Liver (tissue), 9 donors: ENCODE data around the gene HAAO. TPM values are rescaled to one million over a fixed set of nuclear protein-coding genes. Genes with fewer than 3 reads are reported as not detected.

ENCODE experiments used
- DNase-seq: peaks from one replicate; pipeline ENCODE4 v3.0.0-alpha.2; 2017; ENCODE audit warnings: low spot score
- H3K27ac ChIP-seq, 2 donors: one replicate each; pipeline ENCODE4 v1.7.0; 2013; ENCODE audit warnings: inconsistent platforms in 2 of 2, low read length in 2 of 2, control low read depth in 1 of 2, low read depth in 1 of 2, mild to moderate bottlenecking in 1 of 2
- H3K27me3 ChIP-seq, 4 donors: one replicate each; pipeline versions ENCODE4 v1.6.1 to v1.7.0; 2013; ENCODE audit warnings: low read length in 3 of 4, inconsistent platforms in 1 of 4, mild to moderate bottlenecking in 1 of 4, moderate library complexity in 1 of 4; ENCODE audit not compliant: control insufficient read depth in 4 of 4, insufficient read depth in 4 of 4
- H3K36me3 ChIP-seq, 4 donors: one replicate each; pipeline versions ENCODE4 v1.6.1 to v1.7.0; 2013; ENCODE audit warnings: low read length in 3 of 4, mild to moderate bottlenecking in 3 of 4, low read depth in 1 of 4, moderate library complexity in 1 of 4; ENCODE audit not compliant: control insufficient read depth in 4 of 4, insufficient read depth in 3 of 4
- H3K4me1 ChIP-seq, 4 donors: one replicate each; pipeline versions ENCODE4 v1.6.1 to v1.7.0; 2013; ENCODE audit warnings: low read length in 3 of 4, mild to moderate bottlenecking in 3 of 4, moderate library complexity in 1 of 4; ENCODE audit not compliant: control insufficient read depth in 4 of 4, insufficient read depth in 4 of 4
- H3K4me3 ChIP-seq, 3 donors: one replicate each; pipeline versions ENCODE4 v1.6.1 to v1.7.0; 2013; ENCODE audit warnings: low read length in 3 of 3, control low read depth in 1 of 3, low read depth in 1 of 3, mild to moderate bottlenecking in 1 of 3
- H3K9ac ChIP-seq, 2 donors: one replicate each; pipeline ENCODE4 v1.7.0; 2013; ENCODE audit warnings: low read length in 2 of 2, mild to moderate bottlenecking in 2 of 2, moderate library complexity in 2 of 2, control low read depth in 1 of 2, low read depth in 1 of 2
- H3K9me3 ChIP-seq, 4 donors: one replicate each; pipeline versions ENCODE4 v1.6.1 to v1.7.0; 2013; ENCODE audit warnings: low read length in 3 of 4; ENCODE audit not compliant: control insufficient read depth in 4 of 4
- EGR1 ChIP-seq, 2 donors: IDR thresholded peaks; 2 replicates each; pipeline ENCODE4 v1.6.1; 2016 to 2018; ENCODE audit warnings: antibody characterized with exemption in 2 of 2, low read depth in 2 of 2
- FOXA1 ChIP-seq: IDR thresholded peaks from 2 replicates; pipeline ENCODE4 v1.6.1; 2016; ENCODE audit warnings: antibody characterized with exemption
- FOXA2 ChIP-seq: IDR thresholded peaks from 2 replicates; pipeline ENCODE4 v1.6.1; 2016; ENCODE audit warnings: antibody characterized with exemption
- GABPA ChIP-seq, 2 donors: IDR thresholded peaks in 1 of 2; conservative IDR thresholded peaks in 1 of 2; 2 replicates each; pipeline ENCODE4 v1.6.1; 2016; ENCODE audit warnings: antibody characterized with exemption in 2 of 2, mild to moderate bottlenecking in 1 of 2, moderate library complexity in 1 of 2
- HNF4A ChIP-seq, 2 donors: conservative IDR thresholded peaks; 2 replicates each; pipeline ENCODE4 v1.6.1; 2016; ENCODE audit warnings: antibody characterized with exemption in 2 of 2, mild to moderate bottlenecking in 2 of 2
- HNF4G ChIP-seq: IDR thresholded peaks from 2 replicates; pipeline ENCODE4 v1.6.1; 2016; ENCODE audit warnings: antibody characterized with exemption
- JUND ChIP-seq, 2 donors: IDR thresholded peaks; 2 replicates each; pipeline ENCODE4 v1.6.1; 2016; ENCODE audit warnings: antibody characterized with exemption in 2 of 2
- NR2F2 ChIP-seq: IDR thresholded peaks from 2 replicates; pipeline ENCODE4 v1.6.1; 2016; ENCODE audit warnings: antibody characterized with exemption
- RAD21 ChIP-seq, 2 donors: IDR thresholded peaks; 2 replicates each; pipeline ENCODE4 v1.6.1; 2016; ENCODE audit warnings: antibody characterized with exemption in 2 of 2, mild to moderate bottlenecking in 2 of 2
- RXRA ChIP-seq, 2 donors: IDR thresholded peaks; 2 replicates each; pipeline ENCODE4 v1.6.1; 2017 to 2018; ENCODE audit warnings: antibody characterized with exemption in 2 of 2, mild to moderate bottlenecking in 1 of 2
- SP1 ChIP-seq: IDR thresholded peaks from 2 replicates; pipeline ENCODE4 v1.6.1; 2018; ENCODE audit warnings: antibody characterized with exemption, mild to moderate bottlenecking
- TAF1 ChIP-seq: conservative IDR thresholded peaks from 2 replicates; pipeline ENCODE4 v1.6.1; 2016; ENCODE audit warnings: antibody characterized with exemption, mild to moderate bottlenecking
- YY1 ChIP-seq: IDR thresholded peaks from 2 replicates; pipeline ENCODE4 v1.6.1; 2016; ENCODE audit warnings: antibody characterized with exemption, mild to moderate bottlenecking
- WGBS: extraction: QIAGEN DNeasy Blood & Tissue Kit; methylation state at CpG from one replicate; pipeline ENCODE4 v1.1.7; 2013; 5-methylcytosine and 5-hydroxymethylcytosine counted together
- polyA plus RNA-seq, 2 donors: library from polyadenylated mRNA; stranded (reverse) in 1 of 2; unstranded in 1 of 2; fragments of 200-250 nt in 1 of 2; fragments of >200 nt in 1 of 2; fragmentation: Nextera tagmentation in 1 of 2; extraction: Ambion mirVana in 1 of 2; gene quantifications; one replicate each; pipeline versions ENCODE4 v1.2.1 to v1.2.3, GENCODE V29; 2013 to 2015
- total RNA-seq, 2 donors: library from RNA; depleted of rRNA; stranded (reverse); fragments of >200 nt; gene quantifications; one replicate each; pipeline ENCODE4 v1.2.3, GENCODE V29; 2014
- TF ChIP-seq, protein P1 (sequence below): IDR thresholded peaks from 2 replicates; pipeline ENCODE4 v1.6.1; 2016; ENCODE audit warnings: antibody characterized with exemption
- TF ChIP-seq, protein P2 (sequence below): fragments of 150-350 bp; IDR thresholded peaks from 2 replicates; pipeline ENCODE4 v1.5.1; 2017; ENCODE audit warnings: improper control_type of control experiment, low read depth, low read length; ENCODE audit not compliant: missing input control
- TF ChIP-seq, protein P3 (sequence below): IDR thresholded peaks from 2 replicates; pipeline ENCODE4 v1.6.1; 2016; ENCODE audit warnings: antibody characterized with exemption, mild to moderate bottlenecking
- TF ChIP-seq, protein P4 (sequence below): IDR thresholded peaks from 2 replicates; pipeline ENCODE4 v1.6.1; 2016; ENCODE audit warnings: antibody characterized with exemption
- TF ChIP-seq, protein P5 (sequence below): IDR thresholded peaks from 2 replicates; pipeline ENCODE4 v1.6.1; 2016; ENCODE audit warnings: antibody characterized with exemption
- donor health status: healthy.
- donor health status: healthy.
- donor health status: healthy.
- donor health status: healthy.
- donor health status: healthy.

The HAAO gene
- total and polyA plus RNA-seq, 4 donors = 17.4 to 140 (median 130) TPM

DNA sequence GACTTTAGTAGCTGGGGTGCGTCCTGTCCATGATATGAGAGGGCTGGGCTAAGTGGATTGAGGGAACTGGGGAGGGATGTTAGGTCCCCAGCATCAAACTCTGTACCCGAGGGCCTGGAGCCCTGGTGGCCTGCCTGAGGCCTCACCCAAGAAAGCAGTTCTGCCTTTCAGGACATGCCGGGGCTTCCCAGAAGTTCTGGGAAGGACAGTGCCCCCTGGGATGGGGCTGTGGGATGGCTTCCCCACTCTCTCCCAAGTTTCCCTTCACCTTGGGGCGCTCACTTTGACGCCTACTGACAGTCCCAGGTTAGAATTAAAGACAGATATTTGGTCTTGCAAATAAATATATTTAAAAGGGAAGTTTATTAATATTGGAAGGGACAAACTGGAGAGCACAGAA, 30.2 kb downstream of the HAAO start:
- Histone ChIP-seq H3K9ac (no peak overlapping the region), H3K36me3 (peaks cover 0 to 2% (median 0%) of the 10 kb centered on the region in 4 donors), H3K4me1 (peaks cover 0 to 4% (median under 1%) of the 10 kb centered on the region in 4 donors), H3K27me3 (no peaks in the 10 kb centered on the region), H3K4me3 (no peak overlapping the region), H3K27ac (no peak overlapping the region), H3K9me3 (no peaks in the 10 kb centered on the region)
- no peak for DNase-seq
- TF ChIP-seq SP1 (no peak), HNF4G (no peak), HNF4A (conservative IDR thresholded peaks at IDR 0.05) (no peak)
- 91% methylated on average over 5 of the region's 5 CpGs for WGBS

DNA sequence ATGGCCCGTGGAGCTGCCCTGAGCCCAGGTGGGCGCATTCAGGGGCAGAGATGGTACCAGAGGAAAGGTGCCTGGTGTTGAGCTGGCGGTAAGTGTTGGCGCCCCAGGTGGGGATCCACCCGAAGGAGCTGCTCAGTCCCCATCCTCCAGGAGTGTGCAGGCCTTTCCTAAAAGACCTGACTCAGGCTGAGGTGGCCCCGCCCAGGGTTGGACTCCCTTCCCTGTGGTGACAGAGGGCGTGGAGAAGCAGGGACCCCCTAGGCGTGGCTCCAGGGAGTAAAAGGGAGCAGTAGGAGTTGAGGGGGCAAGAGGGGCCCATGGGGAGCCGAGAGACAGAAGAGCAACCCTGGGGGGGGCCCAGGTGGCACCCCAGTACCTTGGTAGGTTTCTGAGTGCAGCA, 30.8 kb downstream of the HAAO start:
- H3K27ac ChIP-seq = no peak overlapping the region
- DNase-seq = no peak
- no peaks in the 10 kb centered on the region for H3K27me3 ChIP-seq
- WGBS = 91% methylated on average over 9 of the region's 9 CpGs
- no peak overlapping the region for H3K9ac ChIP-seq
- TF ChIP-seq, protein P1, sequence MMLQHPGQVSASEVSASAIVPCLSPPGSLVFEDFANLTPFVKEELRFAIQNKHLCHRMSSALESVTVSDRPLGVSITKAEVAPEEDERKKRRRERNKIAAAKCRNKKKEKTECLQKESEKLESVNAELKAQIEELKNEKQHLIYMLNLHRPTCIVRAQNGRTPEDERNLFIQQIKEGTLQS = no peak
- TF ChIP-seq JUND (IDR thresholded peaks at IDR 0.05) (no peak), FOXA2 (no peak), EGR1 (IDR thresholded peaks at IDR 0.05; ENCODE audit: low read depth in 2 of 2) (no peak), NR2F2 (no peak)
- TF ChIP-seq, protein P2, sequence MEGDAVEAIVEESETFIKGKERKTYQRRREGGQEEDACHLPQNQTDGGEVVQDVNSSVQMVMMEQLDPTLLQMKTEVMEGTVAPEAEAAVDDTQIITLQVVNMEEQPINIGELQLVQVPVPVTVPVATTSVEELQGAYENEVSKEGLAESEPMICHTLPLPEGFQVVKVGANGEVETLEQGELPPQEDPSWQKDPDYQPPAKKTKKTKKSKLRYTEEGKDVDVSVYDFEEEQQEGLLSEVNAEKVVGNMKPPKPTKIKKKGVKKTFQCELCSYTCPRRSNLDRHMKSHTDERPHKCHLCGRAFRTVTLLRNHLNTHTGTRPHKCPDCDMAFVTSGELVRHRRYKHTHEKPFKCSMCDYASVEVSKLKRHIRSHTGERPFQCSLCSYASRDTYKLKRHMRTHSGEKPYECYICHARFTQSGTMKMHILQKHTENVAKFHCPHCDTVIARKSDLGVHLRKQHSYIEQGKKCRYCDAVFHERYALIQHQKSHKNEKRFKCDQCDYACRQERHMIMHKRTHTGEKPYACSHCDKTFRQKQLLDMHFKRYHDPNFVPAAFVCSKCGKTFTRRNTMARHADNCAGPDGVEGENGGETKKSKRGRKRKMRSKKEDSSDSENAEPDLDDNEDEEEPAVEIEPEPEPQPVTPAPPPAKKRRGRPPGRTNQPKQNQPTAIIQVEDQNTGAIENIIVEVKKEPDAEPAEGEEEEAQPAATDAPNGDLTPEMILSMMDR = no peak
- peaks cover 0 to 4% (median under 1%) of the 10 kb centered on the region in 4 donors for H3K4me1 ChIP-seq
- H3K36me3 ChIP-seq = no peaks in the 10 kb centered on the region
- H3K9me3 ChIP-seq = no peaks in the 10 kb centered on the region
- no peak overlapping the region for H3K4me3 ChIP-seq

DNA sequence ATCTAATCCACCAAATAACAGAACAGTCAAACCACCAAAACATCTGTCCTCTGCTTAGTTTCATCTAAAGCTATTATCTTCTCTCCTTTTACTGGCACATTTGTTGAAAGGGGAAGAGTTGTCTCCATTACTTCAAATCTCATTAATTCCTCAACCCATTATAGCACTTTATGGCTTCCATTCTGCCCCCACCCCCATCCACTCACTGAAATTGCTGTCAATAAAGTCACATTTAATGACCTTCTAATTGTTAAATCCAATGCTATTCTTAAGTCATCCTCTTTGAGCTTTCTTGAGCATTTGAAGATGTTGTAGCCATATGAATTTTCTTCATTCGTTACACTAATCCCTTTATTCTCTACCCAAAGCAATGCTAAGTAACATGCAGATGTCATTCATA, 33.6 kb downstream of the HAAO start:
- 95% methylated on average over 1 of the region's 1 CpG for WGBS

More for the DNA sequence above, 33.6 kb downstream of the HAAO start:
- Histone ChIP-seq H3K9me3 (no peaks in the 10 kb centered on the region), H3K4me3 (no peak overlapping the region), H3K4me1 (peaks cover 0 to 14% (median 6%) of the 10 kb centered on the region in 4 donors), H3K36me3 (no peaks in the 10 kb centered on the region), H3K27ac (no peak overlapping the region), H3K27me3 (no peaks in the 10 kb centered on the region), H3K9ac (no peak overlapping the region)
- DNase-seq = no peak
- no peak for TF ChIP-seq RAD21 (IDR thresholded peaks at IDR 0.05)
- no peak for TF ChIP-seq GABPA (IDR thresholded peaks at IDR 0.05 in 1 of 2, conservative IDR thresholded peaks at IDR 0.05 in 1 of 2)
- TF ChIP-seq, protein P3, sequence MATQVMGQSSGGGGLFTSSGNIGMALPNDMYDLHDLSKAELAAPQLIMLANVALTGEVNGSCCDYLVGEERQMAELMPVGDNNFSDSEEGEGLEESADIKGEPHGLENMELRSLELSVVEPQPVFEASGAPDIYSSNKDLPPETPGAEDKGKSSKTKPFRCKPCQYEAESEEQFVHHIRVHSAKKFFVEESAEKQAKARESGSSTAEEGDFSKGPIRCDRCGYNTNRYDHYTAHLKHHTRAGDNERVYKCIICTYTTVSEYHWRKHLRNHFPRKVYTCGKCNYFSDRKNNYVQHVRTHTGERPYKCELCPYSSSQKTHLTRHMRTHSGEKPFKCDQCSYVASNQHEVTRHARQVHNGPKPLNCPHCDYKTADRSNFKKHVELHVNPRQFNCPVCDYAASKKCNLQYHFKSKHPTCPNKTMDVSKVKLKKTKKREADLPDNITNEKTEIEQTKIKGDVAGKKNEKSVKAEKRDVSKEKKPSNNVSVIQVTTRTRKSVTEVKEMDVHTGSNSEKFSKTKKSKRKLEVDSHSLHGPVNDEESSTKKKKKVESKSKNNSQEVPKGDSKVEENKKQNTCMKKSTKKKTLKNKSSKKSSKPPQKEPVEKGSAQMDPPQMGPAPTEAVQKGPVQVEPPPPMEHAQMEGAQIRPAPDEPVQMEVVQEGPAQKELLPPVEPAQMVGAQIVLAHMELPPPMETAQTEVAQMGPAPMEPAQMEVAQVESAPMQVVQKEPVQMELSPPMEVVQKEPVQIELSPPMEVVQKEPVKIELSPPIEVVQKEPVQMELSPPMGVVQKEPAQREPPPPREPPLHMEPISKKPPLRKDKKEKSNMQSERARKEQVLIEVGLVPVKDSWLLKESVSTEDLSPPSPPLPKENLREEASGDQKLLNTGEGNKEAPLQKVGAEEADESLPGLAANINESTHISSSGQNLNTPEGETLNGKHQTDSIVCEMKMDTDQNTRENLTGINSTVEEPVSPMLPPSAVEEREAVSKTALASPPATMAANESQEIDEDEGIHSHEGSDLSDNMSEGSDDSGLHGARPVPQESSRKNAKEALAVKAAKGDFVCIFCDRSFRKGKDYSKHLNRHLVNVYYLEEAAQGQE = no peak
- TF ChIP-seq, protein P4, sequence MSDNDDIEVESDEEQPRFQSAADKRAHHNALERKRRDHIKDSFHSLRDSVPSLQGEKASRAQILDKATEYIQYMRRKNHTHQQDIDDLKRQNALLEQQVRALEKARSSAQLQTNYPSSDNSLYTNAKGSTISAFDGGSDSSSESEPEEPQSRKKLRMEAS = no peak
- TF ChIP-seq HNF4A (conservative IDR thresholded peaks at IDR 0.05) = no peak
- no peak for TF ChIP-seq YY1
- TF ChIP-seq JUND (IDR thresholded peaks at IDR 0.05) = no peak
- no peak for TF ChIP-seq FOXA2
- TF ChIP-seq, protein P1 = no peak
- TF ChIP-seq NR2F2 = no peak
- no peak for TF ChIP-seq TAF1
- TF ChIP-seq EGR1 (IDR thresholded peaks at IDR 0.05; ENCODE audit: low read depth in 2 of 2) = no peak
- TF ChIP-seq, protein P5, sequence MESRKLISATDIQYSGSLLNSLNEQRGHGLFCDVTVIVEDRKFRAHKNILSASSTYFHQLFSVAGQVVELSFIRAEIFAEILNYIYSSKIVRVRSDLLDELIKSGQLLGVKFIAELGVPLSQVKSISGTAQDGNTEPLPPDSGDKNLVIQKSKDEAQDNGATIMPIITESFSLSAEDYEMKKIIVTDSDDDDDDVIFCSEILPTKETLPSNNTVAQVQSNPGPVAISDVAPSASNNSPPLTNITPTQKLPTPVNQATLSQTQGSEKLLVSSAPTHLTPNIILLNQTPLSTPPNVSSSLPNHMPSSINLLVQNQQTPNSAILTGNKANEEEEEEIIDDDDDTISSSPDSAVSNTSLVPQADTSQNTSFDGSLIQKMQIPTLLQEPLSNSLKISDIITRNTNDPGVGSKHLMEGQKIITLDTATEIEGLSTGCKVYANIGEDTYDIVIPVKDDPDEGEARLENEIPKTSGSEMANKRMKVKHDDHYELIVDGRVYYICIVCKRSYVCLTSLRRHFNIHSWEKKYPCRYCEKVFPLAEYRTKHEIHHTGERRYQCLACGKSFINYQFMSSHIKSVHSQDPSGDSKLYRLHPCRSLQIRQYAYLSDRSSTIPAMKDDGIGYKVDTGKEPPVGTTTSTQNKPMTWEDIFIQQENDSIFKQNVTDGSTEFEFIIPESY = no peak
- no peak for TF ChIP-seq SP1
- TF ChIP-seq HNF4G = no peak
- no peak for TF ChIP-seq RXRA (IDR thresholded peaks at IDR 0.05)
- no peak for TF ChIP-seq FOXA1
- TF ChIP-seq, protein P2 = no peak
